Activated CD4-positive, alpha-beta T cell treated with anti-CD3 and anti-CD28 coated beads for 1 hour (primary cell): ENCODE measurements around the gene LRRC18.

ENCODE experiments used
- DNase-seq: peaks from one replicate; pipeline ENCODE4 v3.0.0-alpha.2; 2020

Gene LRRC18

DNA sequence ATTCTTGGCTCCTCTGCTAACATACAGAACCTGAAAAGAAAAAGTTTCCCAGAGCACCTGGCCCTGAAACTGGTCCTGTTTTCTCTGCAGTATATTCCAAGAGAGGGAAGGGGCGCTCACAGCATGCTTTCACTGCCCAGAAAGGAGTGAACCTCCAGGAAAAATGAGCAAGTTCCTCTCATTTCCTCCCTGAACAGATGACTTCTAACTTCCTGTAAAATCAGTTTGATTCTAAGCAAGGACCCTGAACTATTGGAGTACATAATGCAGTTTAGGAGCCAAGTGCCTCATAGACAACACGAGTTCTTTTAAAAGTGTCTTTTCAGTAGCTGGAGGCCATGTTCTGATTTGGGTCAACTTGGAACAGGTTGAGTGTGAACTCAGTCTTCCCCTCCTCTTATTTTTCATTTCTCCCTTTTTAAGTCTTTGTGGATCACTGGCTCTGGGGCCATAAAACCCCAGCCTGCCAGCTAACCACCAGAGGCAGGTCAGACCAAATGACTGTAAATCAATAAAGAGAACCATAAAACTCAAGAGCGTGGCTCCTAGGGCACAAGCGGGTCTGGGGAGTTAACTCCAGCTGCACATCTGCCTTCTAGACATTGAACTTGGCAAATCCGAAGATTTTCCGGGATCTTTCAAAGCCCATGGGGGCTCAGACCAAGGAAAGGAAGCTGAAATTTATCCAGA is 5.9 kb upstream of the LRRC18 start:
- no peak for DNase-seq

DNA sequence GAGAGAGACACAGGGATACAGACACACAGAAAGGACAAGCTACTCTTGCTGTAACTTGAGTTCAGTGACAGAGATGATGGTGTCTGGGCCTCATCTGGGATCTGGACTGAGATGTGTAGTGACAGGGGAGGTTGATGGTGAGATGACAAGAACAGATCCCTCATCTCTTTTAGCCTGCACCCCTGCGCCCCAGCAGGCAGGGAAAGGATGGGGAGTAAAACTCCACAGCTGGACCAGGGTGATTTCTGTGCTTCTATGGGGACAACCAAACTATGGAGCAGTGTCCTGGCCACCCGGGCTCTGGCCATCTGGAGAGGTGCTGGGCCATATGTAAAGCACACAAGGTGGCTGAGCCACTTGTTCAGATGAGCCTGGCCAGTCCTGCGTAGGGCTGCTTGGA is 4.5 kb upstream of the LRRC18 start:
- DNase-seq: no peak

DNA sequence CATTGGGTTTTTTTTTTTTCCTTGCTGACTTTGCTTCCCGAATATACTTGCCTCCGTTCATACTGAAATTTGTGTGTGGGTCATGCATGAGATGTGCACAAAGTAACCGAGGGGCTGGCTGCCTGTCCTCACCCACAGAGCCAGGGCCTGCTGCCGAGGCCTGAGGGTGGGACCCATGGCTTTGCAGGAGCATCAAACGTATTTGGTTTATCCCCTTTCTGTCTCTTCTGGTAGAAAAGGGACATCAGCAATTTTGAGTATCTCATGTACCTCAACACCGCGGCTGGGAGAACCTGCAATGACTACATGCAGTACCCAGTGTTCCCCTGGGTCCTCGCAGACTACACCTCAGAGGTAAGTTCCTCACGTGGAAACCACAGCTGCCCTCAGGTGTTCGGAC is 3.5 kb upstream of the LRRC18 start:
- DNase-seq: no peak

DNA sequence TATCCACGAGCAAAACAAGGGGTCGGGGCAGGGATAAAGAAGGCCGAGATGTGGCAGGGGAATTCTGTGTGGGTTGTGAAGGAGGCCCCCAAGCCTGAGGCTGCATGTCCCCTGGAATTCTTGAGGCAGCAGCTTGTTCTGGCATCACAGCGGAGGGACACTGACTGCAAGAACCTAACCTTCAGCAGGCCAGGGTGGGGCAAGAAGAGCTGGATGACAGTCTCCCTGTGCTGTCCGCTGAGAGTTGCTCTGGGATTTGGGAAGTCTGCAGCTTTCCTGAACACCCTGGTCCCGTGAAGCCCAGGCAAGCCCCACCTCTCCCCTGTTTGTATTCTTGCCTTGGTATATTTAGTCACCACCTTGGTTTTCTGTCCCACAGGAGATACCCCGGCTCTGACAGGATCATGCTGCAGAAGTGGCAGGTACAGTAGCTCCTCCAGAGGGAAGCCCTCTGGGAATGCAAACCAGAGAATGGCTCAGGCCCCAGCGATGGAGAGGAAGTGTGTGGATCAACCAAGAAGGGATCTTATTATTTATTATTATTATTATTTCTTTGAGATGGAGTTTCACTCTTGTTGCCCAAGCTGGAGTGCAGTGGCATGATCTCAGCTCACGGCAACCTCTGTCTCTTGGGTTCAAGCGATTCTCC is 1.9 kb upstream of the LRRC18 start:
- no peak for DNase-seq

DNA sequence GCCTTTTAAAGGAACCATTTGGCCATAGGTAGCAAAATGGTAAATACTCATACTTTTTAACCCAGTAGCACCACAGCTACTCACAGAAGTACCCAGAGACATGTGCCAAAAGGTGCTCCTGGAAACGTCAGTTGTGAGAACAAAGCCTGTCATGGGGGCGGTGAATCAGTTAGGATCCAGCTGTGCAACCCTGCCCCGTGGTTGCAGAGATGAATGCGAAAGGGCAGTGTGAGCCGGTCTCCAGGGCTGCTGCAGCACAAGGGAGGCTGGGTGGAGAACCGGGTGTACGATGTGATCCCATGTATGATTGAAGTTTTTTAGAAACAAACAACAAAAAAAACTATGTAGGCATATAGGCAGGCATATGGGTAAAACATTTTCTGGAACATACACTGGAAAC is 1.3 kb upstream of the LRRC18 start:
- DNase-seq: no peak

DNA sequence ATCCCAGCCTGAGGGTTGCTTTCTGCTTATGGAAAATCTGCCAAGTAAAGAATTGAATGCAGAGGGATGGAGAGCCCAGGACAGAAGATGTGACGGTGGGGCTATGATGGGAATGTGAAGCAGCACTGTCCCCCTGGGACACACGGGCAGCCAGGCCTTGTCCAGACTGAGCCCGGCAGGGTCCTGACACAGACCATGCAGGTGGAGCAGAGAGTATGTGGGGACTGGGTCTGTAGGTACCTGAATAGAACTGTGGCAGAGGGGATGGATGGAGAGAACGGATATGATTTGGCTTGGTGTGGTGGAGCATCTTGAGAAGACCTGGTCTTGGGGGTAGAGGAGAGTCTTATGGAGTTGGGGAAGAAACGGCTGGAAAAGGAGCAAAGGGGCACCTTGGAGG is 732 bp upstream of the LRRC18 start:
- DNase-seq: no peak

DNA sequence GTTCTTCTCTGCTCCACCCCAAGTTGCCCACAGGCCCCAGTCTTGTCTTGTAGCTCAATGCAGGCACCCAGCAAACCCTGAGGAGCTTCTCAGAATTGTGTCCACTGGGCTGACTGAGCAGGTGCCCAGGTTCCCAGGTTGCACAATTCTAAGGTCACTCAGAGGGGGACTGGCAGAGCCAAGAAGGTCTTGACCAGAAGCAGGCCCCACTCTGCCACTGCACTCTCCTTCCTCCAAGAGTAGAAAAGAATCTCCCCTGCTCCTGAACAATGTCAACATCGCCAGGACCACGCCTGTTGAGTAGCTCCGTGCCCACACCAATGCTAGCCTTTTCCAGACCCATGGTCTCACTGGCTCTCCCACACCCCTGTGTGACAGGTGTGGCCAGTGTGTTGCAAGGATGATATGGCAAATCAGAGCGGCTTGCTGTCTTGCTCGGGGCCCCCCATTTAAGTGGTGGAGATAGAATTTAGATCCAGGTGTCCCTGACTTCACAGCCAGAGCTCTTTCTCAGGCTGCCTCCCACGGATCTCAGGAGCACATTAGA is 577 bp downstream of the LRRC18 start:
- DNase-seq: no peak

DNA sequence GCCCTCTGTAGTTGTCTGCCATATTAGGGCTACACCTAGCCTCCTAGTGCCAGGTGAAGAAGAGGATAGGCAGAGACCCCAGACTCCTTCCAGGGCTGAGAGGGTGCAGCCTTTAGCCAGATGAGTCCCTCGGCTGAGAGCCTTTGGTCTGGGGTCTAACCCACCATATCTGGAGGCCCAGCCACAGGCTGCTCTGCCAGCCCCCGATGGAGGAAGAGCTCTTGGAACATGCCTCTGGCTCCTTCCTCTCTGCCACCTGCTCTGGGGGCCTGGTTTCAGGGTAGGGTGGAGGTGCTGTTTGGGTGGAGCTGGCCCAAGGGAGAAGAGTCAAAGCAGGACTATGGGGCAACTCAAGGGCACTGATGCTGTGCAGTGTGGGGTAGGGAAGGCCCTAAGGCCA is 1.4 kb downstream of the LRRC18 start:
- DNase-seq: no peak

DNA sequence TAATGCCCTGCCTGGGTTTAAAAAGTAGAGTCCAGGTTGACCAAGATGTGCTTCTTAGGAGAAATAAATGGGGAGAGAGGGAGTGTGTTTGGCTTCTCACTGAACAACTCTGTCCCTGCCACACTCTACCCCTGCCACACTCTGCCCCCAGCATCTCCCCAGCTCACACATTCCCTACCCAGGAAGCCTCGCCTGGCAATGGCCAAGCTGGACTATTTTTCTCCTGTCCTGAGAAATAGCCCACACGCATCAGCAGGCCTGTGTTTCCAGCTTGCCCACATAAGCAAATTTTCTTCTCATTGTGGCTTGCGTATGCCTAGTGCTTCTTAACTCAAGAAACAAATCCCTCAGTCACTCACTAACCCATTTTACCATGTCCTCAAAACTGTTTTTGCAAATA is 1.8 kb downstream of the LRRC18 start:
- DNase-seq: no peak

DNA sequence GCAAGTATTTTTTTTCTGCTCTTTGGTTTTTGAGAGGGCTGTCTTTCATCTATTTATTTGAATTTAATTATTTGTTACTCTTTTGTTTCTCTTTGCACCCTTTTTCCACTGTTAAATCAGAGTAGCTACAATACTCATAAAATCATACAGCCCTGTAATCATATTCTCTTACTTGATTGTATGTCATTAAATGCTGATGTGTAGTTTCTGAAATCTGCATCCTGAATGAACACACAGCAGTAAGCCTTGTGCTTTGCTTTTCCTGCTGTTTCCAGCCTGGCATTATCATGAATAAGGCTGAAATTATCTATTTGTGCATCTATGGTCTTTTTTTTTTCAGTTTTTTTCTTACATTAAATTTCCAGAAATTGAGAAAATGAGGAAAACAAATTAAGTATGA is 4.1 kb downstream of the LRRC18 start:
- no peak for DNase-seq

DNA sequence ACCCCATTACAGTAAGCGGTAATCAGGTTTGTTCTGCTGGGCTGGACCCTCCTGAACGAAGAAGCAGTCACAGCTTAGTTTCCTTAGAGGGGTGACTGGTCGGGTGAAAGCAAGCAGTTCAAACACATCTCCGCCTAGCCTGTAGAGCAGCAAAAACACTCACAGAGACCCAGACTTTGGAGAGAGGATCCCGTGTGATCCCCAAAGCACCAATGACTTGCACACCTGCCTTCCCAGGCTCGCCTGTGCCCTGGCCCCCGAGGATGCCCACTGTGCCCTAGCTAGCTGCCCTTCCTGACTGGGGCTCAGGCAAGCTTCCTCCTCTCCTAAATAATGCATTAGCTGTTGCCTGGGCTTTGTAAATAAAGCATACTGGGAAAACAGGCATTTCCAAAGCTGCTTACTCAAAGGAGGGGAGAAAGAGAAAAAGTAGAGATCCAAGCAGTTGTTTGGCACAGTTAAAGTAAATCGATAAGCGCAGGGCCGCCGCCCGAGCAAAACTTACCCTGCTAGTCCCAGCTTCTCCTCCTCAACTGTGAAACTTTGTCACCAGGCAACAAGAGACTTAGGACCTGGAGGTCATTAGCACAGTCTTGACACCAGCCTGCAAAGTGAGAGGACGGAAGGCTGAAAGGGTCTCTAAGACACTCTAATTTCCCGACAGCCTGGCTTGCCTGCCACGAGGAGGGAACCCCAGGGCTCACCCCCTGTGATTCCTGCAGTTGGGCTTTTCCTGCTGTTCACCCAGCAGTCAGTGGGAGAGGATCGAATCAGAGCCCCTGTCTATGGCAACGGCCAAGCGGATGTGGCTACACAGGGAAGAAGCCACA is 4.8 kb downstream of the LRRC18 start:
- DNase-seq: no peak

DNA sequence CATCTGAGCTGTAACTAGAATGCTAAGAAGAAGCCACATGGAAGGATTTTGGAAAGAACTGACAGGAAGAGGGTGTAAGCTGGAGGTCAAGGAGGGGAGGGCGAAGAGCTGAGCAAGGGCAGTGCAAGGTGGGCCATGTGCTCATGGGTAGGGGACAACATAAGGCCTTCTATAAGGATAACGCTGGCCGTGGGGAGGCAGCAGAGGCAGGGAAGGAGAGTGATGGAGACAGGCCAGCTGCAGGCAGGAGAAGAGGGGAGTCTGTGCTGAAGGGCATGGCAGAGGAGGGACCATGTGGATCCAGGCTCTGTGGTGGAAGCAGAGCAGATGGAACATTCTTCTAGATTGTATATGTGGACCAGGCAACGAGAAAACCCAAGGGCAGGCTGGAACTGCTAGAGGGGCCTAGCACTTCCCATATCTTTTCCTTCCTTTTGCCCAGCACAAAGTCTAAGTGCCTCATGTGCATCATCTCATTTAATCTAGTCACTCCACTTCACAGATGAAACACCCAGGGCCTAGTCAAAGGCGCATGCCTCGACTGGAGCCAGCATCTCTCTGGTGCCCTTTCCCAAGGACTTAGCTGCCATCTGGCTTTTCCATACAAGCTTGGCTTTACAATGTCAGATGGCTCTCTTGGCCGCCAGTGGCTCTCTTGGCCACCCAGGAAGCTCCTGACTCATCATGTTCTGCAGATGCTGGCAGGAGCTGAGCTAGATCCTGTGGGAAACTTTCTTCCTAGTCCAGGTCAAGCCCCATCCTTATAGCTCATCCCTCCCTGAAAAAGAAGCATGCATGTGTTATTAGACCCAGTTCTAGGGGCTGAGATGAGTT is 6.6 kb downstream of the LRRC18 start:
- DNase-seq: no peak

DNA sequence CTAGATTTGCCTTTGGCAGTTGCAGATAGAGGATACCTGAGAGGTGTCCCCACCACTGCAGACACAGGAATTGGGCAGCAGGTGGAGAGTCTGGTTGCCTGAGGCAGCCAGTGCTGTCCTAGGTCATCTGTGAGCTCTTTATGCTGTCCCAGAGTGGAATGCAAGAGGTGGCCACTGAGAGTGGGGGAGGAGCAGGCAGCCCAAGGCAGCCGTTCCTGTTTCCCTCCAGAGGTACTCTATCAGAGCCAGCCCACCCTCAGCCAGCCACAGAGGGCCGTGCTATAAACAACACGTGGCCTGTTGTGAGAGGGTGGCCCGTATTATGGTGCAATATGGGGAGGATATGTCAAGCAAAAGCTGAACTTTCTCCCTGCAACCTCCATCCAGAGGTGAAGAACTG is 8.5 kb downstream of the LRRC18 start:
- no peak for DNase-seq

DNA sequence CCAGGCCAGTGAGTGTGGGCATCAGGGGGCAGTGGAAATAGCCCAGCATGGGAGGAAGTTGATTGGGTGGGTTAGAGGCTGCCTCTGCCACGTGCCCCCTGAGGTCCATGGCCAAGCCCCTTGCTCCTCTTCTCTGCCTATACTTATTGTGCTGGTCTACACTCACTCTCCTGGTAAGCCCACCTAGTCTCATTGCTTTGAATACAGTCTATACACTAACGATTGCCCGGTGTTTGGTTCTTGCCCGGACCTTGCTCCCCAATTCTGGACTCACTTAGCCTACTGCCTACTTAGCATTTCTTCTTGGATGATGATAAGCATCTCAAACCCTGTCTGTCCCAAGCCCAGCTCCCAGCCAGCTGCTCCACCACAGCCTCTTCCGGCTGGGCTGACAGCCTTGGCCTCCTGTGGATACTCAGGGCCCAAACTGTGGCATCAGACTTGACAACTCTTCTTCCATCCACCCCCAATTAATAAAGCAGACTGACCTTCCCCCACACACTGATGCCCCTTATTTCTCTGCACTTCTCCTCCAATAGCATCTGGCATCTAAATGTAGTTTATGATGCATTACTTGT is 10.1 kb downstream of the LRRC18 start:
- no peak for DNase-seq

DNA sequence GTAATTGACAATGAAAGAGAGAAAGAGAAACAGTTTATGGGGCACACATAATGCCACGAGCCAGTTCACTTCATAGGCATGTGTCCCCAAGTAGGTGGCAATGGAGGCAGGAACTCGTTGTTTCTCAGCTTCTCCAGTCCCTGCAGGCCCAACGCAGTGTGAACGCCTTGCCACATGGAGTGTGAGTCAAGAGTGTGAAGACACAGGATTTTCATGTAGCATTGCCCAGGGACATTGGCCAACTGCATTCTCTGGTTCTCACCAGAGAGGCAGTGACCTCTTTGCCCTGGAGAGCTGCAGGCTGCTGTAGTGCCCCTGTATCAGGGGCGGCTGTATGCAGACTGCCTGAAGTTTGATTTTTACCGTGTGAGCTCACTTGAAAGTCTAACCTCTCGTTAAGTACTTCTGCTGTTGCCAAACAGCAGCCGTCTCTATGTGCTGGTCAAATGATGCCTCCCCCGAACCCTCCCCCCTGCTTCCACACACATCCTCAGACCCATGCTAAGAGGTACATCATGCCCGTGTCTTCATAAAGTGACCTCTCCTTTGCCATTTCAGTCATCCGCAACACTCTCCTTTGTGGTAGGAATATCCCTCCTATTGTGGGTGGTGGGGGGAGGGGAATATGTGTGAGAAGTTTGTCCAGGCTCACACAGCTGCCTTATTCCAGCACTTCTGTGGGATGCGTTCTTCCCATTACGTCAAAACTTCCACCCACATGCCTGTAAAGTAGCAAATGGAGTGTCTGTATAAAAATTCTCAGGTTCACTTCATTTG is 12.7 kb downstream of the LRRC18 start:
- no peak for DNase-seq

DNA sequence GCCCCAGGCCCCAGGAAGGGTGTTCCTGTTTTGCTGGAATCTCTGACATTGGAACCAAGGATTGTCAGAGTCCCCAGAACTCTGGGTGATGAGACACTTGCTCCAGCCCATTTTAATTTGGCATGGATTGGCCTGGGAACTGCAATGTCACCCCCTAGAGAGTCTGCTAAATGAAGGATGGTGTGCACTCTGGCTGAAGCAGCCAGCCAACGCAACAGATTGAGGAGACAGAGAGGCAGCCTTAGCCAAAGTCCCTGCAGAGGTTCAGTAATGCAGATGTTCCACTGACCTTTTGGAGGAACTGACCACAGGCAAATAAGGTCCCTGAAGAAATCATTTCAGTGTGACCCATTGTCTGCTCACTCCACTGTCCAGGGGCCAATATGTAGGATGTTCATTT is 13.4 kb downstream of the LRRC18 start:
- DNase-seq: no peak

DNA sequence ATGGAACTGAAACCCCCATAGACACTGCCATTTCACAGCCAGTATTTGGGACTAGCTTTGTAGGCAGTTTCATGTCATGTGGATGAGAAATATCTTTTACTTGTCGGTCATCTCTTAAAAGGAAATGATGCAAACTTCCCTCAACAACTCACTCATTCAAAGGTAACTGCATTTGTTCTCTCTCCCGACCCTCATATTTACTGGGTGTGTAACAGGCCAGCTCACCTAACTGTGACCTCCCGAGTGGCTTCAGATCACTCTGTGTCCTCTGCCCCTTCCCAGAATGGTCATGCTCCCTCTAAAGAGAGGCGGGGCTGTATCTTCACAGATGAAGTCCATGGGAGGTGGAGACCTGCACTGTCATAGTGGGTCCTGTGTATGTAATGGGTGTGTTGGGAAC is 14.7 kb downstream of the LRRC18 start:
- DNase-seq: no peak

DNA sequence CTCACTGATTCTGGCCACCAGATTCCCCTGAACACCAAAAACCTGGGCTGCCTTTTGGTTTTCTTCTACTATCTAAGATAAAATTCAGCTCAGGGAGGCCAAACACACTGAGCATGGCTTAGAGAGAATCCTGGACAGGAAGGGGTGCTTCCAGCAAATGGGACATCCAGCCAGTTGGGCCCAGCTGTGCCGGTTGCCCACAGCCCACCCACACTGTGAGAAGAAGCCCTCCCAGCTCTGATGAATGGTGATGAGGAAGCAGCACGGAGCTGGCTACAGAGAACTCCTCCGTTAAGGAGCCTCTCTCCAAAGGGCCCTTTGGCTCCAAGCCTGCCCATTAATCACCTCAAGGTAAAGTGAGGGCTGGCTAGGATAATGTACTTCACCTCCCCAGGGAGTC is 15.9 kb downstream of the LRRC18 start:
- DNase-seq: no peak

DNA sequence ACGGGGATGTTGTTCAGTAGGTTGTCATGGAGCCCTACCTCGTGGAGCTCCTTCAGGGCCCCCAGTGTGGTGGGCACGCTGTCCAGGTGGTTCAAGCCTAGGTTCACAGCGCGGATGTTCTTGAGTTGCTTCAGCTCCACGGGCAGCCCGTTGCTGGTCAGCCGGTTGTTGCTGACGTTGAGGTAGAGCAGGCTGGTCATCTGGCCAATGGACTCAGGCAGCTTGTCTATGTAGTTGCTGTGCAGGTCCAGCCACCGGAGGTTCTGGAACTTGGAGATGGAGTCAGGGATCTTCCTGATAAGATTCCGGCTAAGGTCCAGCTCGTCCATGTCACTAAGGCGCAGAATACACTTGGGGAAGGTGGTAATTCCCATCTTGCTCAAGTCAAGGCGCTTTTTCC is 26.0 kb downstream of the LRRC18 start:
- DNase-seq: no peak

DNA sequence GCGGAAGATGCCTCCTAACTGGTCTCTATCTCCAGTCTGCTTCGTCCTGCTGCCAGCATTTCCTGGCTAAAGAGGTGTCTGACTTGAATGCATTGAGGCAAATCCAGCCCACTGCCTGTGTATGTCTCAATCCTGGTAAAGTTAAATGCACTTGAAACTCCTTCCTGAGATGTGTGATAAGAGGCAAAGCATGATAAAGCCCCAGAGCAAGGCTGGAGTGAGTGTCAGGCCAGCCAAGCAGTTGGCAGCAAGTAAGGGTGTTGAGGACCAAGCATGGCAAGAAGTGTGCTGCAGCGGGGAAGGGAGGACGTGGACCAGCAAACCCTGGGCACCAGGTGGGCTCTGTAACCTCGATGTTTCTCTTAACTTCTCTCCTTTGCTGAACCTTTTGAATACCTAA is 29.1 kb downstream of the LRRC18 start:
- DNase-seq: no peak

DNA sequence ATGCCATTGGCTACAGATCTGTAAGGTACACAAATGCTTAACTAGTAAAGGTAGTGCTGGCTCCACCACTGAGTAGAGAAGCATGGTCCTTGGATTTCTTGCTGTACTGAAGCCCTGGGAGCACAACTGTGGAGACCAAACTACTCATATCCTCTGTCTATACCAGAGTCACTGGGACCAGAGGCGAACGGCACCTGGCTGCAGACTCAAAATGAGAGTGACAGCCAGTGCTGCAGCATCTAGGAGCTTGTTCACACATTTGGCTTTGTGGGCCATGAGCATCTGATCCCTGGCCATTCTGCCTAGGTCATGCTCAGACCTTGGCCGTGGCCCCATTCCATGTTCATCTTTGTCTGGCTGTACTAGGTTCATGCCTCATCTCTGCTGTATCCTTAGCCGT is 31.9 kb downstream of the LRRC18 start:
- no peak for DNase-seq

DNA sequence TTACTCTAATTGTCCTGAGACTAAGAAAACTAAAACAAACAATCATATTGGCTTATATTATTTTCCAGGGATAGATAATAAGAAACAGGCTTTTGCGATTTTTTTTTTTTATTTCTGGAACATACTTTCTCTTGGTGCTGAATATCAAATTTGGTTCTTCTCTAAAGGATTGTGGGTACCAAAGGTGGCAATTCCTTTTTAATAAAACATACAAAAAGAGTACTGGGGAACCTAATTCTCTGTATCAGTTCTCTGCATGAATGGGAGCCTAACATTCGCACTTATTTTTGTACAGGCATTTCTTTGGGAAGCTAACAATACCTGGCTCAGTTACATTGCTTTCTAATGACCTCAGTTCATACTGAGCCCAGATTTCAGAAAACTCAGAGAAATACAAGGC is 32.8 kb downstream of the LRRC18 start:
- no peak for DNase-seq
